Fibroblast of pulmonary artery (primary cell): ENCODE measurements around the gene ELMO1.

ENCODE experiments used
- DNase-seq: peaks from one replicate; pipeline ENCODE4 v3.0.0-alpha.2; 2010; ENCODE audit warnings: low read depth
- H3K4me3 ChIP-seq: replicated peaks from 2 replicates; pipeline ENCODE4 v1.5.1; 2011; ENCODE audit warnings: low read depth, mild to moderate bottlenecking, control low read depth, low read length, moderate library complexity
- CTCF ChIP-seq: IDR thresholded peaks from 2 replicates; pipeline ENCODE4 v1.5.1; 2011; ENCODE audit warnings: mild to moderate bottlenecking, control low read depth, low read length, inconsistent platforms; ENCODE audit errors: missing control alignments

Gene ELMO1

GRCh38 chr7:37259319-37259821 is 189.3 kb downstream of the ELMO1 start:
- no peak for TF ChIP-seq CTCF
- no peak overlapping the region for H3K4me3 ChIP-seq
- no peak for DNase-seq

GRCh38 chr7:37256631-37257030 is 192.0 kb downstream of the ELMO1 start:
- no peak overlapping the region for H3K4me3 ChIP-seq
- DNase-seq, result no peak
- TF ChIP-seq CTCF, result no peak

GRCh38 chr7:37255327-37255944 is 193.2 kb downstream of the ELMO1 start:
- TF ChIP-seq CTCF, result no peak
- no peak overlapping the region for H3K4me3 ChIP-seq
- DNase-seq, result no peak

GRCh38 chr7:37251222-37251621 is 197.4 kb downstream of the ELMO1 start:
- DNase-seq, result no peak
- no peak for TF ChIP-seq CTCF
- H3K4me3 ChIP-seq, result no peak overlapping the region

- H3K4me3 ChIP-seq, result no peak overlapping the region
- no peak for TF ChIP-seq CTCF
Observed at GRCh38 chr7:37249240-37249639, 199.4 kb downstream of the ELMO1 start.

GRCh38 chr7:37248396-37248861 is 200.2 kb downstream of the ELMO1 start:
- no peak overlapping the region for H3K4me3 ChIP-seq
- DNase-seq, result no peak
- no peak for TF ChIP-seq CTCF

More at GRCh38 chr7:37249240-37249639, 199.4 kb downstream of the ELMO1 start:
- no peak for DNase-seq

- no peak overlapping the region for H3K4me3 ChIP-seq
- TF ChIP-seq CTCF, result no peak
- peak; percentile 54 for DNase-seq
Observed at GRCh38 chr7:37247861-37248260, 200.8 kb downstream of the ELMO1 start.
